ENCODE data around the gene TLR1. TPM values are rescaled to one million over a fixed set of nuclear protein-coding genes. Genes with fewer than 3 reads are reported as not detected.
"Not testable (repeated sequence)": the region's sequence is repeated elsewhere in the genome, so short reads cannot be mapped to it uniquely, and the experiment has no call there.

TLR1 gene
- total and polyA plus RNA-seq, 5 donors from 2014 or later, result 6.1 to 13.3 (median 7.7) TPM

DNA sequence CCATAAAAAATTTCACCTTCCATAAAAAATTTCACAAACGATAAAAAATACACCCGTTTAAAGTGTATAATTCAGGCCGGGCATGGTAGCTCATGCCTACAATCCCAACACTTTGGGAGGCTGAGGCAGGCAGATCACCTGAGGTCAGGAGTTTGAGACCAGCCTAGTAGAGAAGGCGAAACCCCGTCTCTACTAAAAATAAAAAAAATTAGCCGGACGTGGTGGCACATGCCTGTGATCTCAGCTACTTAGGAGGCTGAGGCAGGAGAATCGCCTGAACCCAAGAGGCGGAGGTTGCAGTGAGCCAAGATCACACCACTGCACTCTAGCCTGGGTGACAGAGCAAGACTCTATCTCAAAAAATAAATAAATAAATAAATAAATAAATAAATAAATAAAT lies 1.7 kb upstream of the TLR1 start:
- Histone ChIP-seq H3K4me3 (ENCODE audit: low read depth, low read length) (peak overlapping the region; percentile 94), H3K4me1 (ENCODE audit: control insufficient read depth, insufficient read depth, low read length, poor library complexity, severe bottlenecking) (peaks cover 25% of the 10 kb centered on the region), H3K9me3 (ENCODE audit: control insufficient read depth in 2 of 2, low read length in 2 of 2) (peaks cover 5 to 14% of the 10 kb centered on the region in 2 experiments)
- H3K4me3 Mint-ChIP-seq, result peak overlapping the region in 2 of 4 donors; percentile 91
- not testable (repeated sequence) for H3K36me3 ChIP-seq (ENCODE audit: control insufficient read depth, insufficient read depth, low read length); H3K27me3 ChIP-seq (ENCODE audit: control insufficient read depth, insufficient read depth, low read length); ATAC-seq (ENCODE audit: low read depth in 2 of 2); H3K27ac ChIP-seq (ENCODE audit: insufficient read depth, low read length, poor library complexity, severe bottlenecking); H3K27me3 Mint-ChIP-seq; DNase-seq
- H3K4me1 Mint-ChIP-seq, result peaks cover 18 to 31% (median 22%) of the 10 kb centered on the region in 4 donors
- H3K27ac Mint-ChIP-seq, result peak overlapping the region in 1 of 3 donors; percentile 89
- H3K36me3 Mint-ChIP-seq, result peaks cover 20% of the 10 kb centered on the region
- peaks cover 0 to 18% (median 7%) of the 10 kb centered on the region in 7 donors for H3K9me3 Mint-ChIP-seq

DNA sequence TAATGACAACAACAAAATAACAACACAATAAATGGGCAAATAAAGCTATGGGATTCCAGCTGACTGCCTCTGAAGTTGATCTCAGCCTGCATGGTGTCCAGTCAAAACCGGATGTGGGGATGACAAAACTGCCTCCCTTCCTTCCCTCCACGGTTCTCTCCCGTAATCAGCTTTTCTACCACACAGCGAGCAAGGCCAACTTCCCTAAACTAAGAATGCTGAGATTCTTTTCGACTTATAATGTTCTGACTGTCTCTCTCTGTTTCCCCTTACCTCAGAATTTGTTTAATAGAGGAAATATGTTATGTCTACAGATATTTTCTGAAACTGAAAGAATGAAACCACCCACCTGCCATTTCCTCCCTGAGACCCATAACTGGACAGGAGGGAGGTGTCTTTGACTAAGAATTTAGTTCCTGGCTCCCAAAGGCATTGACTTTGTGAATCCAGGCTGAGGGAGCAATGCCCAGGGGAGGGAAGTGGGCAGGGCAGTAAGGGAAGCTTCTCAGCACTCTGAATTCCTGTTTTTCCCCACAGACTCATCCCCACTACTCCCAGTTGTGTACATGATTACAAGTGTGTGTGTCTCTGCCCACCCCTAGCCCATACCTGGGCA lies 1.0 kb upstream of the TLR1 start:
- Mint-ChIP-seq H3K4me1 (peaks cover 18 to 31% (median 25%) of the 10 kb centered on the region in 4 donors), H3K27me3 (peaks cover 4% of the 10 kb centered on the region), H3K36me3 (peaks cover 26% of the 10 kb centered on the region), H3K27ac (peak overlapping the region; percentile 89 to 99 (median 91)), H3K9me3 (peaks cover 0 to 24% (median 9%) of the 10 kb centered on the region in 7 donors), H3K4me3 (peak overlapping the region; percentile 87 to 96 (median 91))
- peaks cover 6 to 20% of the 10 kb centered on the region in 2 experiments for H3K9me3 ChIP-seq (ENCODE audit: control insufficient read depth in 2 of 2, low read length in 2 of 2)
- H3K27me3 ChIP-seq (ENCODE audit: control insufficient read depth, insufficient read depth, low read length), result no peaks in the 10 kb centered on the region
- peaks cover 25% of the 10 kb centered on the region for H3K4me1 ChIP-seq (ENCODE audit: control insufficient read depth, insufficient read depth, low read length, poor library complexity, severe bottlenecking)
- DNase-seq (peak in 2 of 3 donors; percentile 11 to 64), ATAC-seq (ENCODE audit: low read depth in 2 of 2) (no peak)
- peaks cover 16% of the 10 kb centered on the region for H3K36me3 ChIP-seq (ENCODE audit: control insufficient read depth, insufficient read depth, low read length)
- peak overlapping the region; percentile 62 for H3K27ac ChIP-seq (ENCODE audit: insufficient read depth, low read length, poor library complexity, severe bottlenecking)
- H3K4me3 ChIP-seq (ENCODE audit: low read depth, low read length), result peak overlapping the region; percentile 94

DNA sequence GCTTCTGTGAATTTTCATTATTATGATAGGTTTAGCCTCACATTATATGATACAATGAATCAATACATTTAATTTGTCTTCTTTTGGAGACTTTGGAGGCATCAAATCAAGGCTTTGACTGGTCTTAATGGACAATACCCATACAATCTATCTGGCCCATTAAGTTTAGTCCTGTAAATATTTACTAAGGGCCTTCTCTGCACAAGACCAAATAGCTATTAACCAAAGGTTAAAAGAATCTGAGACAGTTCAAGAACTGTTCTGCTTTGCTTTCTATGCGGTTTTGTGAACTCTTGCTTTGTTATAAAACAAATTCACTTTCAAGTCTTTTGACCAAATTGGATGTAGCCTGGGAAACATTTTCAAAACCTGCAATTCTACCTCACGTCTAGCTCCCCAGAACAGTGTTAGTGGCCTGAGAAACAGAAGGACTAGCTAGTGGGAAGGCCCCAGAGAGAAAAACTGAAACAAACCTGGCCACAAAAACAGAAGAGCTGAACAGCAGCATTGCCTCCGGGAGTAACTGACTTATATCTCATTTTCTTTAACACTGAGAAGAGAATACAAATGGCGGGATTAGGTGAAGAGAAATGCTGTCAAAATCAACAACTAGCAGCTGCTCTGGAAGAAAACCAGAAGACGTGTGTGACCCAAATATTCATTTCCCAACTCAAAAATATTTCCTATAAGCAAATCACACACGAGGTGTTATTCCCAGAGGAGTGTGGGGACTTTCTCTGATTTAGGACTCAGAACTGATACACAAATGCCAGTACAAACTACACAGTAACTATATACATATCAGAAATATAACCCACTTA lies 548 bp downstream of the TLR1 start:
- Histone ChIP-seq H3K4me1 (ENCODE audit: control insufficient read depth, insufficient read depth, low read length, poor library complexity, severe bottlenecking) (peaks cover 25% of the 10 kb centered on the region), H3K27ac (ENCODE audit: insufficient read depth, low read length, poor library complexity, severe bottlenecking) (peak overlapping the region; percentile 63), H3K4me3 (ENCODE audit: low read depth, low read length) (peak overlapping the region; percentile 94), H3K9me3 (ENCODE audit: control insufficient read depth in 2 of 2, low read length in 2 of 2) (peaks cover 22 to 35% of the 10 kb centered on the region in 2 experiments), H3K36me3 (ENCODE audit: control insufficient read depth, insufficient read depth, low read length) (peaks cover 32% of the 10 kb centered on the region), H3K27me3 (ENCODE audit: control insufficient read depth, insufficient read depth, low read length) (no peaks in the 10 kb centered on the region)
- DNase-seq, result peak in 2 of 3 donors; percentile 15 to 48
- H3K36me3 Mint-ChIP-seq, result peaks cover 42% of the 10 kb centered on the region
- peaks cover 18 to 31% (median 25%) of the 10 kb centered on the region in 4 donors for H3K4me1 Mint-ChIP-seq
- H3K9me3 Mint-ChIP-seq, result peaks cover 5 to 38% (median 22%) of the 10 kb centered on the region in 7 donors
- peak overlapping the region; percentile 80 to 99 (median 89) for H3K27ac Mint-ChIP-seq
- ATAC-seq (ENCODE audit: low read depth in 2 of 2), result peak; percentile 30 to 49
- H3K27me3 Mint-ChIP-seq, result peaks cover 4% of the 10 kb centered on the region
- peak overlapping the region; percentile 87 to 96 (median 91) for H3K4me3 Mint-ChIP-seq

DNA sequence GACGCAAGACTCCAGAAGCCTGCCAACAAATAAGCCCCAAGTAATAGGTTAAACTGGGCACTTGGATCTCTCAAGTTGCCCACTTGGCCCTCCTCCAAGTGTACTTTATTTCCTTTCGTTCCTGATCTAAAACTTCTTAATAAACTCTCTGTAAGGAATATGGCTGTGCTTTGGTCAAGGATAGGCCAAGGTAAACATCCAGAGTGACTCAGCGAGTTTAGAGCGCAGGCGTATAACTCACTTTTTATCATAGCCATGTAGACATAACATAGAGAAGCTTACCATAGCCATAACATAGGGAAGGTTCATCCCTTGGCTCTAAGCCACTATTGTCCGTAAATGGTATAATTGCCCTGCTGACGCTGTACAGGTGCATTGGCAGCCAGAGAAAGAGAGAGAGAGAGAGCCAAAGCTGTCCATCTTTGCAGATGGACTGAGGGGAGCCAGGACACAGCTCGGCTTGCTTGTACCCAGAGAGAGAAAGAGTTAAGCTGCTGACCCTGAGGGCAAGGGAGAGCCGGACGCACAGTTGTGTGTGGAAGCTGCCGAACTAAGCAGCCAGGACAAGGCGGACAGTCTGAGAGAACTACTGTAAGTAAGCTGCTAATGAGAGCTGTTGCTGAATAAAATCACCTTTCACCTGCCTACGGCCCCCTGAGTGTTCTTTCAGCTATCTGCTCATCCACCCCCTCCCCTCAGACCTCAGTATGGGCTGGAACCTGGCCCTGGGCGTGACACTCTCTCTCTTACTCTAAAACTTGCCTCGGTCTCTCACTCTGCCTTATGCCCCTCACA lies 1.8 kb downstream of the TLR1 start:
- Mint-ChIP-seq H3K4me1 (peaks cover 18 to 31% (median 25%) of the 10 kb centered on the region in 4 donors), H3K27me3 (peaks cover 4% of the 10 kb centered on the region), H3K36me3 (peaks cover 49% of the 10 kb centered on the region), H3K4me3 (peak overlapping the region in 3 of 4 donors; percentile 10 to 91 (median 91)), H3K27ac (peak overlapping the region in 2 of 3 donors; percentile 72 to 77), H3K9me3 (peaks cover 4 to 40% (median 23%) of the 10 kb centered on the region in 7 donors)
- no peak for ATAC-seq (ENCODE audit: low read depth in 2 of 2)
- H3K27me3 ChIP-seq (ENCODE audit: control insufficient read depth, insufficient read depth, low read length), result no peaks in the 10 kb centered on the region
- H3K4me3 ChIP-seq (ENCODE audit: low read depth, low read length), result peak overlapping the region; percentile 94
- no peak overlapping the region for H3K27ac ChIP-seq (ENCODE audit: insufficient read depth, low read length, poor library complexity, severe bottlenecking)
- DNase-seq, result peak in 2 of 3 donors; percentile 3 to 41
- H3K4me1 ChIP-seq (ENCODE audit: control insufficient read depth, insufficient read depth, low read length, poor library complexity, severe bottlenecking), result peaks cover 25% of the 10 kb centered on the region
- H3K9me3 ChIP-seq (ENCODE audit: control insufficient read depth in 2 of 2, low read length in 2 of 2), result peaks cover 33 to 45% of the 10 kb centered on the region in 2 experiments
- peaks cover 43% of the 10 kb centered on the region for H3K36me3 ChIP-seq (ENCODE audit: control insufficient read depth, insufficient read depth, low read length)

DNA sequence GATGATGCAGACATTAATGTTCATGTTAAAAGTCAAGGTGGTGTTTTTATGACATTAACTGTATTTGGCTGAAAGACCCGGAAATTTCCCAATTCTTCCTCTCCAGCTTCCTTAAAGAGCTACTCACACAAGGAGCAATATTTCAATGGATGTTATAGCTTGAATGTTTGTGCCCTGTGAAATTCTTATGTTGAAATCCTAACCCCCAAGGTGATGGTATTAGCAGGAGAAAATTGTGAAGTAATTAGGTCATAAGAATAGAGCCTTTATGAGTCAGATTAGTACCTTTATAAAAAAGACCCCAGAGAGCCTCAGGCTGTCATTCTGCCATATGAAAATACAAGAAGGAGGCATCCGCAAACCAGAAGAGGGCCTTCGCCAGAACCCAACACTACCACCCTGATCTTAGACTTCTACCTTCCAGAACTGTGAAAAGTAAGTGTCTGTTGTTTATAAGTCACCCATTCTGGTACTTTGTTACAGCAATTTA lies 3.6 kb downstream of the TLR1 start:
- Mint-ChIP-seq H3K36me3 (peaks cover 55% of the 10 kb centered on the region), H3K4me1 (peaks cover 18 to 31% (median 24%) of the 10 kb centered on the region in 4 donors), H3K9me3 (peaks cover 4 to 50% (median 23%) of the 10 kb centered on the region in 7 donors), H3K27me3 (peaks cover 4% of the 10 kb centered on the region), H3K27ac (no peak overlapping the region), H3K4me3 (no peak overlapping the region)
- peaks cover 24% of the 10 kb centered on the region for H3K4me1 ChIP-seq (ENCODE audit: control insufficient read depth, insufficient read depth, low read length, poor library complexity, severe bottlenecking)
- ATAC-seq (ENCODE audit: low read depth in 2 of 2), result no peak
- H3K9me3 ChIP-seq (ENCODE audit: control insufficient read depth in 2 of 2, low read length in 2 of 2), result peaks cover 42 to 58% of the 10 kb centered on the region in 2 experiments
- no peaks in the 10 kb centered on the region for H3K27me3 ChIP-seq (ENCODE audit: control insufficient read depth, insufficient read depth, low read length)
- DNase-seq, result no peak
- H3K36me3 ChIP-seq (ENCODE audit: control insufficient read depth, insufficient read depth, low read length), result peaks cover 45% of the 10 kb centered on the region
- H3K27ac ChIP-seq (ENCODE audit: insufficient read depth, low read length, poor library complexity, severe bottlenecking), result no peak overlapping the region
- H3K4me3 ChIP-seq (ENCODE audit: low read depth, low read length), result no peak overlapping the region

DNA sequence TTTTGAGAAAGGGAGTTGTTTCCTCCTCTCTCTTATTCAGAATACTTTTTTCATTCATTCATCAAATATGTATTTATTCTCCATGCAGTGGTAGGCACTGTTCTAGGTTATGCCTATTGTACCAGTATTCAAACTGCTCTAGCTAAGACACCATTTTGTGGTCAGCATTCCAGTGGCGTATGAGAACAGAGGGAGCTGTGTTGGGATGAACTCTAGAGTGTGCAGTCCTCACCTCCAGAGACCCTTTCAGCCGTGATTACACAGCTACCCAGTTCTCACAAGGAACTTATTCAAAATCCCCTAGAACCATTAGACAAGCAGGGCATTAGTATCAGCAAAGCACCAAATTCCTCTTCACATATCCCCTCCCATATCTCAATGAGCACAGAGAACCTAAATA lies 4.2 kb downstream of the TLR1 start:
- DNase-seq, result no peak
- Mint-ChIP-seq H3K27me3 (peaks cover 4% of the 10 kb centered on the region), H3K9me3 (peaks cover 4 to 55% (median 23%) of the 10 kb centered on the region in 7 donors), H3K4me3 (no peak overlapping the region), H3K36me3 (peaks cover 57% of the 10 kb centered on the region), H3K4me1 (peaks cover 12 to 25% (median 17%) of the 10 kb centered on the region in 4 donors), H3K27ac (no peak overlapping the region)
- Histone ChIP-seq H3K27me3 (ENCODE audit: control insufficient read depth, insufficient read depth, low read length) (no peaks in the 10 kb centered on the region), H3K36me3 (ENCODE audit: control insufficient read depth, insufficient read depth, low read length) (peaks cover 45% of the 10 kb centered on the region), H3K27ac (ENCODE audit: insufficient read depth, low read length, poor library complexity, severe bottlenecking) (no peak overlapping the region), H3K4me3 (ENCODE audit: low read depth, low read length) (no peak overlapping the region), H3K4me1 (ENCODE audit: control insufficient read depth, insufficient read depth, low read length, poor library complexity, severe bottlenecking) (peaks cover 18% of the 10 kb centered on the region), H3K9me3 (ENCODE audit: control insufficient read depth in 2 of 2, low read length in 2 of 2) (peaks cover 47 to 62% of the 10 kb centered on the region in 2 experiments)
- no peak for ATAC-seq (ENCODE audit: low read depth in 2 of 2)

DNA sequence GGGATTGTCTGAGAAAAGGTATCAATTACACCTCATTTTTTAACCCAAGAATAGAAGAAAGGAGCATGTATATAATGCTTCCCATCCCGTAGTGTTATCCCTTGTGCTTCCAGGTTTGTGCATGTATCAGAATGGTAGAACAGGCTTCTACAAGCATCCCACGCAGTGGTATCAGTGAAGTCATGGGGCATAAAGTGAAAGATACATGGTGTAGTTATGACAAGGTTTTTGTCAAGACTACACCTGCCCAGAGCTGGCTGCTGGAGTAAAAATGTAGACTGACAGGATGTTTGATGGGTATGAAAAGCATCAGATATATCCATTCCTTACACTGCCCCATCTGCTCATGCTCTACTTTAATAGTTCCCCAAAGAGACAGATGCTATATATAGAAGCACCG lies 9.5 kb downstream of the TLR1 start:
- no peak overlapping the region for H3K27ac Mint-ChIP-seq
- peaks cover 0 to 5% (median 1%) of the 10 kb centered on the region in 4 donors for H3K4me1 Mint-ChIP-seq
- no peak overlapping the region for H3K4me3 ChIP-seq (ENCODE audit: low read depth, low read length)
- peaks cover 38 to 64% of the 10 kb centered on the region in 2 experiments for H3K9me3 ChIP-seq (ENCODE audit: control insufficient read depth in 2 of 2, low read length in 2 of 2)
- H3K36me3 Mint-ChIP-seq, result peaks cover 28% of the 10 kb centered on the region
- H3K4me1 ChIP-seq (ENCODE audit: control insufficient read depth, insufficient read depth, low read length, poor library complexity, severe bottlenecking), result no peaks in the 10 kb centered on the region
- no peak overlapping the region for H3K4me3 Mint-ChIP-seq
- ATAC-seq (ENCODE audit: low read depth in 2 of 2) (no peak), DNase-seq (no peak)
- H3K27ac ChIP-seq (ENCODE audit: insufficient read depth, low read length, poor library complexity, severe bottlenecking), result no peak overlapping the region
- peaks cover 0 to 43% (median 25%) of the 10 kb centered on the region in 7 donors for H3K9me3 Mint-ChIP-seq
- peaks cover 24% of the 10 kb centered on the region for H3K36me3 ChIP-seq (ENCODE audit: control insufficient read depth, insufficient read depth, low read length)
- peaks cover 9% of the 10 kb centered on the region for H3K27me3 Mint-ChIP-seq
- H3K27me3 ChIP-seq (ENCODE audit: control insufficient read depth, insufficient read depth, low read length), result no peaks in the 10 kb centered on the region

Data from CD4-positive, CD25-positive, alpha-beta regulatory T cell (primary cell).